ENCODE measurements around the gene TNK2. TPM values are rescaled to one million over a fixed set of nuclear protein-coding genes. Genes with fewer than 3 reads are reported as not detected.

Gene TNK2
- total and polyA plus RNA-seq, 2 of the 8 experiments (the other 6 are each of a cell fraction or from before 2014, with no cell fraction given), result 10.4 to 33.9 TPM

- no peak overlapping the region for H3K9ac ChIP-seq (replicated peaks in 1 of 4; ENCODE audit: extremely low read depth in 1 of 4, low read depth in 3 of 4, low read length in 3 of 4)
- H2BK20ac ChIP-seq (ENCODE audit: low read length), result no peak overlapping the region
- no peak overlapping the region; the same call in 1 of the 2 replicates for H3K18ac ChIP-seq (ENCODE audit: extremely low read depth, low read length)
- no peaks in the 10 kb centered on the region for H3K23me2 ChIP-seq (ENCODE audit: low read depth, low read length)
- no peaks in the 10 kb centered on the region for H3K79me2 ChIP-seq (ENCODE audit: control insufficient read depth in 1 of 2, insufficient read depth in 2 of 2, low read length in 2 of 2)
- H2BK120ac ChIP-seq (replicated peaks; ENCODE audit: low read depth, low read length), result no peak overlapping the region
- no peaks in the 10 kb centered on the region for H3K79me1 ChIP-seq (ENCODE audit: low read depth, low read length)
- H3K27me3 ChIP-seq (replicated peaks in 1 of 4; ENCODE audit: control insufficient read depth in 3 of 4, extremely low read depth in 1 of 4, insufficient read depth in 3 of 4, low read length in 3 of 4), result no peaks in the 10 kb centered on the region
- no peak overlapping the region for H4K5ac ChIP-seq (ENCODE audit: insufficient read length, low read depth, low read length)
- H4K91ac ChIP-seq (replicated peaks; ENCODE audit: insufficient read length, low read length), result no peak overlapping the region
- no peaks in the 10 kb centered on the region for H3K36me3 ChIP-seq (ENCODE audit: control insufficient read depth in 2 of 4, insufficient read depth in 4 of 4, low read length in 3 of 4)
- WGBS, 2 experiments (ENCODE audit: extremely low coverage in 1 of 2, insufficient coverage in 1 of 2, insufficient read length in 1 of 2, insufficient replicate concordance in 2 of 2, low coverage in 1 of 2, low lambda C conversion rate in 2 of 2, missing lambda C conversion rate in 1 of 2), result 92% methylated on average over 43 of the region's 47 CpGs; no CpG with 5 or more reads in 1 of the 2 experiments
- ChIA-PET CTCF (ENCODE audit: partially characterized antibody) (interaction anchor here (0.6 to 1.4 kb wide), 11 partner anchors 10 to 106 kb away, joined by 3 to 6 read pairs (median 3); partner anchors contain the start of gene MUC4), POLR2A (ENCODE audit: partially characterized antibody) (interaction anchor here (1.6 to 2.2 kb wide), 3 partner anchors 11 to 16 kb away, joined by 3 to 7 read pairs (median 6); no protein-coding TSS in a partner anchor)
- TF ChIP-seq POU5F1 (IDR thresholded peaks at IDR 0.05; ENCODE audit: low read depth, low read length) (no peak), FOSL1 (IDR thresholded peaks at IDR 0.05; ENCODE audit: insufficient read depth, low read depth, low read length) (no peak), TBP (IDR thresholded peaks at IDR 0.05; ENCODE audit: low read depth, low read length) (no peak), POLR2AphosphoS5 (IDR thresholded peaks at IDR 0.05; ENCODE audit: low read depth, low read length) (no peak), BRCA1 (IDR thresholded peaks at IDR 0.05; ENCODE audit: low read depth, low read length) (no peak), JUND (IDR thresholded peaks at IDR 0.05; ENCODE audit: low read length) (no peak), KDM1A (IDR thresholded peaks at IDR 0.05; ENCODE audit: borderline replicate concordance, low read length) (no peak), TCF12 (IDR thresholded peaks at IDR 0.05; ENCODE audit: low read depth, low read length) (no peak), BCL11A (IDR thresholded peaks at IDR 0.05; ENCODE audit: low read depth in 2 of 2, low read length in 2 of 2) (no peak), TAF1 (IDR thresholded peaks at IDR 0.05; ENCODE audit: low read depth, low read length) (no peak)
- no peak overlapping the region for H3K56ac ChIP-seq (replicated peaks; ENCODE audit: insufficient read length, low read depth, low read length)
- no peak overlapping the region for H3K4me3 ChIP-seq (ENCODE audit: extremely low read depth in 1 of 4, insufficient read depth in 2 of 4, low read depth in 3 of 4, low read length in 4 of 4)
- no peaks in the 10 kb centered on the region; a peak in 1 of 7 replicates for H3K4me1 ChIP-seq (replicated peaks in 1 of 4; ENCODE audit: control insufficient read depth in 3 of 4, insufficient read depth in 4 of 4, low read length in 3 of 4)
- H3K4me2 ChIP-seq (ENCODE audit: insufficient read depth in 1 of 2, low read depth in 2 of 2, low read length in 2 of 2), result no peak overlapping the region
- H3K27ac ChIP-seq (ENCODE audit: low read depth, low read length), result no peak overlapping the region
- H3K4ac ChIP-seq (replicated peaks; ENCODE audit: insufficient read length, low read depth, low read length), result no peak overlapping the region
- H2AFZ ChIP-seq (ENCODE audit: low read length), result 0 out of 2 replicates have a peak overlapping the region, but pooled peaks have one; percentile 36
- H3K23ac ChIP-seq (ENCODE audit: insufficient read length), result no peak overlapping the region
- no peak overlapping the region for H2BK15ac ChIP-seq (ENCODE audit: low read length)
- H3K14ac ChIP-seq (ENCODE audit: insufficient read length), result no peak overlapping the region
- no peak overlapping the region for H2BK5ac ChIP-seq (ENCODE audit: low read depth, low read length)
- no peak for DNase-seq (ENCODE audit: low read depth in 1 of 2, low spot score in 2 of 2)
- no peaks in the 10 kb centered on the region for H3K9me3 ChIP-seq (ENCODE audit: insufficient read depth in 2 of 2, low read depth in 1 of 2, low read length in 1 of 2)
- peak overlapping the region; percentile 79; the same call in 1 of the 2 replicates for H4K8ac ChIP-seq (ENCODE audit: extremely low read depth, insufficient read depth, low read length)
- H2BK12ac ChIP-seq (ENCODE audit: low read depth, low read length), result no peak overlapping the region
- no peak for FAIRE-seq
- no peak overlapping the region for H2AK5ac ChIP-seq (ENCODE audit: low read depth, low read length)
- no peaks in the 10 kb centered on the region for H4K20me1 ChIP-seq (replicated peaks in 1 of 2; ENCODE audit: control insufficient read depth in 1 of 2, insufficient read depth in 2 of 2, low read length in 2 of 2)
These were observed 82.2 kb downstream of the TNK2 start for GRCh38 chr3:195825857-195826804.
